ENCODE data around the gene NDUFA8. TPM values are rescaled to one million over a fixed set of nuclear protein-coding genes. Genes with fewer than 3 reads are reported as not detected.

The NDUFA8 gene
- 10 to 100 TPM; 11.9 to 16.9 TPM for total RNA-seq

DNA sequence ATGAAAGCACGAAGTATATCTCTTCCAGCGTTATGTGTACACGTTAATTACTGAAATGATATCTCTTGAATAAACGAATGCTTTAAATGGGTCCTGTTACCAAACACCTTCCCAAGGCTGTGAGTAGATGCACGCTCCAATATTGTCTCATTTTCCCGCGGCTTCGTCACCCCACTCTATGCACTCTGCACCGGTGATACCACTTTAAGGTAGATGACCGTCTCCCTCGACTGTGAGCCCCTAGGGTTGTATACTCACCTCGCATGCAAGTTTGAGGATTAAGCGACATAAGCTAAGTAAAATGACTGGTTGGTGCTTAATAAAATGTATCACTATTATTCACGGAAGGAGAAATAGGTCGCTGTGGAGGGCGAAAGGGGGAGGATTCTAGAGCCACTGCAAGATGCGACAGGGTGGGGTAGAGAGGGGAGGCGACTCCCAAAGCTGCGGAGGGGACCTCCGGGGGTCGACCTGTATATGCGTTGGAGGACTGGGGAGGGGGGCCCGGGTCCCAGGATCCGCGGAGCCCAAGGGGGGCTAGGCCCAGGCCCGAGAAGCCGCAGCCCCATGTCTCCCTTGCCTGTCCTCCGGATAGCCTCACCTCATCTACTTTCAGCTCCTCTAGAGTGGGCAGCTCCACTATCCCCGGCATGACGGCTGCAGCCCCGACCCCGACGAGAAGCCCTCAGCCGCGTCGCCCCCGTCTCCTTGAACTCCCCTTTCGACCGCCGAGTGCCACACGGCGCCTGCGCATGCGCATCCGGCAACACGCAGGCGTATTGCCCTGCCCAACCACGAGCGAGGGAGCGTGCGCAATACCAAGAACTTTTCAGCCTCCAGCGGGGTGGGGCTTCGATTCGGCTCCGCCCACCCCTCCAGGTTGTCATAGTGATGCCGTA is at the start of gene NDUFA8, which contains the start of gene MORN5:
Gene NDUFA8 (minus strand): TSS at position 754 of the 899 bp plus-strand sequence. CDS start 102 bp downstream, at position 652.
Gene MORN5 (plus strand): TSS at position 883 of the 899 bp plus-strand sequence. CDS start 65 bp downstream, outside the sequence.
- peaks cover 16% of the 10 kb centered on the region for H3K4me1 ChIP-seq
- 1% methylated on average over 38 to 51 of the region's 56 CpGs for WGBS, 2 donors
- H3K4me3 ChIP-seq: peak within 1 kb of the TSS; percentile 35 to 90
- peak within 1 kb of the TSS; percentile 71 to 83 (median 78) for H3K27ac ChIP-seq
- DNase-seq: peak; percentile 98 to 99 (median 98)
- no peaks in the 10 kb centered on the region for H3K36me3 ChIP-seq (replicated peaks in 1 of 2; ENCODE audit: insufficient read depth in 1 of 2, low read depth in 2 of 2)
- intact Hi-C loops (cut with DNase I): no loop called here
- no peaks in the 10 kb centered on the region for H3K27me3 ChIP-seq
- TF ChIP-seq CTCF (IDR thresholded peaks at IDR 0.05): peak in 4 of 7 experiments; percentile 33 to 65 (median 46)
- TF ChIP-seq POLR2A (IDR thresholded peaks at IDR 0.05): peak in 2 of 3 donors; percentile 68 to 82
- ATAC-seq: peak; percentile 100
- H3K9me3 ChIP-seq: no peaks in the 10 kb centered on the region

DNA sequence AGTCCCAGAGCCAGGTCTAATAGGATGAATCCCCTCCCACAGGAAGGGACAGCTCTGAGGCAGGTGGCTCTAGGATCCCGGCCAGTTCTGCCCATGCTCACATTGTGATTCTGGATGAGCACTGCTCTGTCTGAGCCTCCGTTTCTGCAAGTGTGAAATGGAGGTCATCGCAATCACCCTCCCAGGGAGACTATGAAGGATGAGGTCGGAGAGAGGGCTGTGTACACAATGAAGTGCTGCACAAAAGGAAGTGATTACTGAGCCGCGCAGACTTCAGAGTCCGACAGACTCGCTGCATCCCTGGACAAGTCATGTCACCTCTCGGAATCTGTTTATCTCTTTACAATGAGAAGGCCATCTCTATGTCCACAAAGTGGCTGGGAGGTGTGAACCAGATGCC is 47.5 kb upstream of the NDUFA8 start:
- DNase-seq (no peak), ATAC-seq (no peak)
- H3K27ac ChIP-seq: no peak overlapping the region
- H3K4me3 ChIP-seq: no peak overlapping the region
- TF ChIP-seq CTCF (IDR thresholded peaks at IDR 0.05) (no peak), POLR2A (IDR thresholded peaks at IDR 0.05) (no peak)
- no peaks in the 10 kb centered on the region for H3K9me3 ChIP-seq
- H3K4me1 ChIP-seq: no peaks in the 10 kb centered on the region
- intact Hi-C loops (cut with DNase I): no loop called here
- H3K36me3 ChIP-seq (replicated peaks in 1 of 2; ENCODE audit: insufficient read depth in 1 of 2, low read depth in 2 of 2): no peaks in the 10 kb centered on the region
- 43 to 60% methylated on average over 9 of the region's 9 CpGs for WGBS, 2 donors
- H3K27me3 ChIP-seq: no peaks in the 10 kb centered on the region

DNA sequence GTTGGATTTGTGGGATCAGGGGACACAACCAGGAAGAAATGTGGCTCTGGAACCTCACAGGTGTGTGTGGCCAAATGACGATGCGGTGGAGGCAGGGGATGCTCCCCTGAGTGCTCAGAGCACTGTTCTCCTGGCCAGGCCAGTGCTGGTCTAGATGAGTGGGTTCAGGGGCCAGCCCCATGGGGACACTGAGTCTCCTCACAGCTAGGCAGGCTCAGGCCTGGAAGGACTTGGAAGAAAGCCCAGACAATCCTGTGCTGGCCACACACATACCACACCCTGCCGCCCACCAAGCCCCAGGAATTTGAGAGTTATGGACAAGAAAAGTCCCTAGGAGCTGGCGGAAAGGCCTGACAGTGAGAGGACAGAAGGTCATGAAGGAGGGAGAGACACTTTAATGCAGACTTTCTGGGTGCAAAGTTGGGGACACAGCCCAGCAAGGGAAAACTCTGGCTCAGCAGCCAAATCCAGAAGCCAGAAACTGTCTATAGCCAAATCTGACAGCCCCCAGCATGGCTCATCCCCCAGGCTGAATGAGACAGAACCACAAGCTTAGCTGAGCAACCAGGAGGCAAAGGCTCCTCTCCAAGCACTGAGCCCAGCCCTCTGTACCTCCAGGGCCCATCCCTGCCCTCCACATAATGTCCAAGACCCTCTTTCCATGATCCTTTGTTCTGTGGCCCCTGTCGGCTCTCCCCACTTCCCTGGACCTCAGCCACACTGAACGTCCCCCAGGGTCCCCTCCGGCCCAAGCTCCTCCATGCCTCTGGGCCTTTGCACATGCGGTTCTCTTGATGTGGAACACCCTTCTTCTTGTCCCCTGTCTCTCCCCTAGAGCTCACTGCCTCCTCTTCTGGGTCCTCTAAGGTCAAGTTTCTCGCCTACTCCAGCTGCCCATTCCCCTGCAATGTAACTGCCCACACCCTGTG is 46.8 kb upstream of the NDUFA8 start:
- WGBS, 2 donors: 75 to 77% methylated on average over 9 of the region's 9 CpGs
- ATAC-seq (no peak), DNase-seq (no peak)
- no peak overlapping the region for H3K27ac ChIP-seq
- H3K36me3 ChIP-seq (replicated peaks in 1 of 2; ENCODE audit: insufficient read depth in 1 of 2, low read depth in 2 of 2): no peaks in the 10 kb centered on the region
- TF ChIP-seq CTCF (IDR thresholded peaks at IDR 0.05) (no peak), POLR2A (IDR thresholded peaks at IDR 0.05) (no peak)
- H3K4me3 ChIP-seq: no peak overlapping the region
- H3K9me3 ChIP-seq: no peaks in the 10 kb centered on the region
- no peaks in the 10 kb centered on the region for H3K27me3 ChIP-seq
- intact Hi-C loops (cut with DNase I): no loop called here
- H3K4me1 ChIP-seq: no peaks in the 10 kb centered on the region

- no peaks in the 10 kb centered on the region for H3K4me1 ChIP-seq
- intact Hi-C loops (cut with DNase I): no loop called here
- no peak overlapping the region for H3K4me3 ChIP-seq
- DNase-seq (no peak), ATAC-seq (no peak)
- no peaks in the 10 kb centered on the region for H3K27me3 ChIP-seq
- no peak overlapping the region for H3K27ac ChIP-seq
- TF ChIP-seq CTCF (IDR thresholded peaks at IDR 0.05) (no peak), POLR2A (IDR thresholded peaks at IDR 0.05) (no peak)
- no peaks in the 10 kb centered on the region for H3K36me3 ChIP-seq (replicated peaks in 1 of 2; ENCODE audit: insufficient read depth in 1 of 2, low read depth in 2 of 2)
- H3K9me3 ChIP-seq: no peaks in the 10 kb centered on the region
- 77 to 88% methylated on average over 6 to 8 of the region's 8 CpGs for WGBS, 2 donors
Measured at GRCh38 chr9:122205176-122205575, 45.6 kb upstream of the NDUFA8 start.
